Heart right ventricle (tissue), 16 donors: ENCODE measurements around the gene CYP1B1. TPM values are rescaled to one million over a fixed set of nuclear protein-coding genes. Genes with fewer than 3 reads are reported as not detected.

Source experiments
- ATAC-seq, 8 donors: fragments of 200-7000 bp; cut with Tn5 transposase; one replicate each; pipeline ENCODE4 v1.9.1; 2020; ENCODE audit warnings: mild to moderate bottlenecking in 8 of 8, moderate library complexity in 8 of 8, moderate number of reproducible peaks in 1 of 8
- DNase-seq, 2 donors: peaks; one replicate each; pipeline ENCODE4 v3.0.0-alpha.2; 2020
- H3K27ac ChIP-seq, 10 donors: fragments of 200-600 bp; sonication (generic) in 2 of 10; one replicate each; pipeline versions ENCODE4 v1.5.0 to v1.8.0; 2020 to 2022; ENCODE audit warnings: mild to moderate bottlenecking in 3 of 10
- H3K27me3 ChIP-seq, 7 donors: fragments of 200-600 bp; one replicate each; pipeline ENCODE4 v1.8.0; 2021 to 2022; ENCODE audit warnings: mild to moderate bottlenecking in 2 of 7
- H3K36me3 ChIP-seq, 9 donors: fragments of 200-600 bp; sonication (generic) in 1 of 9; one replicate each; pipeline versions ENCODE4 v1.5.0 to v1.8.0; 2020 to 2022; ENCODE audit warnings: mild to moderate bottlenecking in 2 of 9
- H3K4me1 ChIP-seq, 9 donors: fragments of 200-600 bp; sonication (generic) in 1 of 9; one replicate each; pipeline versions ENCODE4 v1.5.0 to v1.8.0; 2020 to 2022; ENCODE audit warnings: mild to moderate bottlenecking in 4 of 9
- H3K4me3 ChIP-seq, 10 donors: fragments of 200-600 bp; sonication (generic) in 2 of 10; one replicate each; pipeline versions ENCODE4 v1.5.0 to v1.8.0; 2020 to 2022; ENCODE audit warnings: mild to moderate bottlenecking in 7 of 10, moderate library complexity in 2 of 10
- H3K9me3 ChIP-seq, 11 donors: fragments of 200-600 bp in 10 of 11; sonication (generic) in 2 of 11; one replicate each; pipeline versions ENCODE4 v1.5.0 to v1.8.0; 2013 to 2022; ENCODE audit warnings: mild to moderate bottlenecking in 2 of 11, control low read depth in 1 of 11, moderate library complexity in 1 of 11
- WGBS, 2 donors: extraction: QIAGEN DNeasy Blood & Tissue Kit; methylation state at CpG; one replicate each; pipeline ENCODE4 v1.1.7; 2013; ENCODE audit warnings: inconsistent platforms in 1 of 2; 5-methylcytosine and 5-hydroxymethylcytosine counted together
- intact Hi-C, 10 donors: fragments of 100-400 bp; cut with DNase I; formaldehyde crosslinking; loops; one replicate each; pipeline versions ENCODE4 v1.11.1 to v1.14.2; 2022
- polyA plus RNA-seq, 2 donors: library from polyadenylated mRNA; stranded (reverse); fragments of 200-250 nt; gene quantifications; one replicate each; pipeline ENCODE4 v1.2.3, GENCODE V29; 2013
- total RNA-seq, 10 donors: library from RNA; stranded (reverse); fragmentation: NEBNext Ultra II Directional in 3 of 10; extraction: Animal tissue kit (Norgen Biotek cat#: 25700) in 3 of 10; gene quantifications; one replicate each; pipeline versions ENCODE4 v1.2.1 to v1.2.4, GENCODE V29; 2021 to 2023
- TF ChIP-seq, protein P1 (sequence below), 9 donors: fragments of 200-600 bp; sonication (generic) in 2 of 9; IDR thresholded peaks; one replicate each; pipeline versions ENCODE4 v1.5.0 to v1.8.0; 2021 to 2022; ENCODE audit warnings: antibody characterized with exemption in 9 of 9, mild to moderate bottlenecking in 5 of 9, moderate library complexity in 1 of 9
- donor health status: Arrhythmogenic right ventricular cardiomyopathy.
- donor health status: ischemic (EF 13 %, LVEDD 7.1; RV severe dilation, severe dysfunction).
- donor health status: healthy with polysubstance abuse.
- donor health status: DM: no; HTN: yes; CAD: no.
- donor health status: DM: no; HTN: no; CAD: no.
- donor health status: ischemic (EF 25% LVEDD 6.9; RV normal size, moderate dysfunction).
- donor health status: ischemic (EF 25% LVEDD 5.7; RV mildly dilated, moderate dysfunction).
- donor health status: healthy.
- donor health status: DM: yes; HTN: yes; CAD: no.
- donor health status: Ischemic cardiomyopathy.
- donor health status: ischemic (EF 35%, LVEDD 5.7; RV mildly dilated, moderate dysfunction).
- donor health status: nonischemic (EF 11% LVEDD 7.7; RV severe dilation, severe dysfunction).
- donor health status: DM: yes; HTN: yes; CAD: no.
- donor health status: PGD.
- donor health status: ischemic (EF 29% LVEDD 5.4; RV normal size, mild dysfunction).
- donor health status: nonischemic (EF 23%, LVEDD 6.1; RV moderate dilation, normal function).

Gene CYP1B1
- total and polyA plus RNA-seq, 12 donors: 7.2 to 89.3 (median 14.3) TPM

DNA sequence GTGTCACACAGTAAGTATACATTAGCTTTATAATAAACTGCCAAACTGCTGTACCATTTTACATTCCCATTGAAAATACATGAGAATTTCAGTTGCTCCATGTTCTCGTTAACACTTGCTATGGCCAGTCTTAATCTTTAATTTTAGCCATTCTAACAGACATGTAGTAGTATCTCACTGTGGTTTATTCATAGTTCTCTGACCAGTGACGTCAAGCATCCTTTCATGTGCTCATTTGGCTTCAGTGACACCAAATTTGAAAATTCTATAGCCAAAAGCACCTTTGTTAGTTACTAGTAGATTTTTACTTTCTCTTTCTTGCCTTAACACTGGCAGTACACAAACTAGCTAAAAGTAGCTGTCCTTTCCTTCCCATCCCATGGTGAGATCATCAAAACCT is 43.0 kb downstream of the CYP1B1 start:
- DNase-seq: no peak
- TF ChIP-seq, protein P1, sequence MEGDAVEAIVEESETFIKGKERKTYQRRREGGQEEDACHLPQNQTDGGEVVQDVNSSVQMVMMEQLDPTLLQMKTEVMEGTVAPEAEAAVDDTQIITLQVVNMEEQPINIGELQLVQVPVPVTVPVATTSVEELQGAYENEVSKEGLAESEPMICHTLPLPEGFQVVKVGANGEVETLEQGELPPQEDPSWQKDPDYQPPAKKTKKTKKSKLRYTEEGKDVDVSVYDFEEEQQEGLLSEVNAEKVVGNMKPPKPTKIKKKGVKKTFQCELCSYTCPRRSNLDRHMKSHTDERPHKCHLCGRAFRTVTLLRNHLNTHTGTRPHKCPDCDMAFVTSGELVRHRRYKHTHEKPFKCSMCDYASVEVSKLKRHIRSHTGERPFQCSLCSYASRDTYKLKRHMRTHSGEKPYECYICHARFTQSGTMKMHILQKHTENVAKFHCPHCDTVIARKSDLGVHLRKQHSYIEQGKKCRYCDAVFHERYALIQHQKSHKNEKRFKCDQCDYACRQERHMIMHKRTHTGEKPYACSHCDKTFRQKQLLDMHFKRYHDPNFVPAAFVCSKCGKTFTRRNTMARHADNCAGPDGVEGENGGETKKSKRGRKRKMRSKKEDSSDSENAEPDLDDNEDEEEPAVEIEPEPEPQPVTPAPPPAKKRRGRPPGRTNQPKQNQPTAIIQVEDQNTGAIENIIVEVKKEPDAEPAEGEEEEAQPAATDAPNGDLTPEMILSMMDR (IDR thresholded peaks at IDR 0.05): no peak
- WGBS, 2 donors: 94 to 96% methylated on average over 2 of the region's 2 CpGs
- ATAC-seq: no peak
- H3K27ac ChIP-seq: no peak overlapping the region
- H3K4me3 ChIP-seq: no peak overlapping the region
- H3K9me3 ChIP-seq: no peaks in the 10 kb centered on the region
- peaks cover 2 to 16% (median 8%) of the 10 kb centered on the region in 9 donors for H3K4me1 ChIP-seq
- peaks cover 0 to 36% (median 18%) of the 10 kb centered on the region in 7 donors for H3K27me3 ChIP-seq
- intact Hi-C loops: no loop called here
- no peaks in the 10 kb centered on the region for H3K36me3 ChIP-seq

DNA sequence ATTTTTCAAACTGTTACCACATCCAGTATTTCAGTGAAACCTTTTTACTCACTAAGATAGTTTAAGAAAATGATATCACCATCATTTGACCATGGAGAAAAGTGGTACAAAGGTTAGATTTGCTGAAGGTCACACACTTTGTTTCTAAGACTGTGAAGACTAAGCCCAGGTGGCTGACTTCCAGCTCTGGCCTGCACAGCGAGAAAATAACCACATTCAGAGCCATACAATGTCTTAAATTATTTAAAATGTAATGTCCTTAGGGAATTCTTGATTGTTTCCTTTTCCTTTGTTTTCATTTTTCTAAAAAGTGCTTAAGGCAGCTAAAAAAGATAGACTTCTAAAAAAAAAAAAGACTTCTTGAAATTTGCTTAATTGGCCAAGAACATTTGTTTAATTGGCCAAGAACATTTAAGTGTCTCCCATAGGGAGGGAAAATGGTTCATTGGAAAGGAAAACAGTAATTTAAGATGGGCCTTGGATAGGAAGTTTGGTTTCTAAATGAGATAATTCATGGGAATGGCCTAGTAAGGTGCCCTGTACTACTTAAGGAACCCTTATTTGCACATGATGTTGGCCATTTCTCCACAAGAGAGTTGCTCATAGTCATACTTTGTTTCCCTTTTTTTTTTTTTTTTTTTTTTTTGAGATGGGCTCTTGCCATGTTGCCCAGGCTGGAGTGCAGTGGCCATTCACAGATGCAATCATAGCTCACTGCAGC is 45.2 kb downstream of the CYP1B1 start:
- Histone ChIP-seq H3K9me3 (no peaks in the 10 kb centered on the region), H3K4me1 (peaks cover 0 to 12% (median 5%) of the 10 kb centered on the region in 9 donors), H3K36me3 (no peaks in the 10 kb centered on the region), H3K27me3 (peaks cover 0 to 16% (median 0%) of the 10 kb centered on the region in 7 donors), H3K4me3 (no peak overlapping the region), H3K27ac (no peak overlapping the region)
- TF ChIP-seq, protein P1 (IDR thresholded peaks at IDR 0.05): no peak
- ATAC-seq (peak in 2 of 8 donors; percentile 39 to 50), DNase-seq (no peak)
- 34 to 48% methylated on average over 1 of the region's 1 CpG for WGBS, 2 donors
- intact Hi-C loops: no loop called here

DNA sequence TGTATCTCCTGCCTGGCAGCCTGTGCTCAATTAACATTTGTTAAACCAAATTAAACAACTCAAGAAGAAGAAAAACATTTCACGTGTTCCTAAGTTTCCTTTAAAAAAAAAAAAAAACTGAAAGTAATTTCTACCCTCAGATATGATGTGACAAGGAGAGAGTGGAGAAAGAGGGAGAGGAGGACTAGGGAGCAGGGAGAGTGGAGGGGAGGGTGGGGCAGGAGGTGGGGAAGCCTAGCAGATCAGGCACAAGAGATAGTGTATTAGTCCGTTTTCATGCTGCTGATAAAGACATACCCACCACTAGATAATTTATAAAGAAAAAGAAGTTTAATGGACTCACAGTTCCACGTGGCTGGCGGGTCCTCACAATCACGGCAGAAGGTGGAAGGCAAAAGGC is 46.4 kb downstream of the CYP1B1 start:
- H3K4me3 ChIP-seq: no peak overlapping the region
- no peak for DNase-seq
- TF ChIP-seq, protein P1 (IDR thresholded peaks at IDR 0.05): no peak
- no peaks in the 10 kb centered on the region for H3K36me3 ChIP-seq
- 86 to 88% methylated on average over 5 of the region's 5 CpGs for WGBS, 2 donors
- peaks cover 0 to 12% (median 5%) of the 10 kb centered on the region in 9 donors for H3K4me1 ChIP-seq
- no peaks in the 10 kb centered on the region for H3K9me3 ChIP-seq
- H3K27me3 ChIP-seq: peaks cover 0 to 8% (median 0%) of the 10 kb centered on the region in 7 donors
- intact Hi-C loops: no loop called here
- ATAC-seq: no peak
- H3K27ac ChIP-seq: no peak overlapping the region

DNA sequence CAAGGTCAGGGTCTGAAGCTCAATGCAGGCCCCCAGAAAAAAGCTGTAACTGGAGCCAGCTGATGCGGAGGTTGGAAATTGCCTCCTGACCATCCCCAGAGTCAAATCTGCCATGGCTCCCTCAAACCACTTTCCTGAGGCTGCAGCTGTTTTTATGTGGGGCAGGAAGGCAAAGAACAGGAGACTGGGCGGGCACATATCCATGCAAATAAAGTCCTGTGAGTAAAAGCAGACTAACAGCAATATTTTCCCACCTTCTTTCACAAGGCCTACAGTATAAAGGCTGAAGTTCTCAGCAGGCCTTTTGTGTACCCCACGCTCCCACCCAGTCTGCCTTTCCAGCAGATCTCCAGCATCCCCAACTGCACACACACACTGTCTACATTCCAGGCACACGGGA is 47.1 kb downstream of the CYP1B1 start:
- intact Hi-C loops: no loop called here
- Histone ChIP-seq H3K27ac (no peak overlapping the region), H3K36me3 (no peaks in the 10 kb centered on the region), H3K9me3 (no peaks in the 10 kb centered on the region), H3K4me3 (no peak overlapping the region), H3K27me3 (peaks cover 0 to 2% (median 0%) of the 10 kb centered on the region in 7 donors), H3K4me1 (peaks cover 0 to 12% (median 5%) of the 10 kb centered on the region in 9 donors)
- TF ChIP-seq, protein P1 (IDR thresholded peaks at IDR 0.05): no peak
- WGBS, 2 donors: 94 to 96% methylated on average over 4 of the region's 4 CpGs
- DNase-seq: no peak
- no peak for ATAC-seq
